Cerebellar cortex (tissue), 1 donor: ENCODE data around the gene NSUN6.
A peak's percentile ranks its signal among the peaks of the same experiment; 100 is the strongest.
"Not testable (repeated sequence)": the region's sequence is repeated elsewhere in the genome, so short reads cannot be mapped to it uniquely, and the experiment has no call there.

Source experiments
- DNase-seq: peaks from one replicate; pipeline ENCODE4 v3.0.0-alpha.2; 2015; ENCODE audit warnings: low spot score

NSUN6 gene

GRCh38 chr10:18659819-18660535, 8.6 kb upstream of the NSUN6 start:
- DNase-seq, result peak; percentile 47

GRCh38 chr10:18659125-18659818, 7.9 kb upstream of the NSUN6 start, which contains the start of gene ARL5B:
Gene ARL5B, plus strand, starts transcription at chr10:18659431. Its CDS starts 207 bp downstream, at chr10:18659638.
- peak; percentile 97 for DNase-seq

- peak; percentile 15 for DNase-seq
Observed at GRCh38 chr10:18658271-18659124, 7.1 kb upstream of the NSUN6 start.

GRCh38 chr10:18656724-18657123, 5.3 kb upstream of the NSUN6 start:
- no peak for DNase-seq

GRCh38 chr10:18653112-18653511, 1.7 kb upstream of the NSUN6 start:
- no peak for DNase-seq

- DNase-seq, result peak; percentile 5
Observed at GRCh38 chr10:18650404-18650997, 886 bp downstream of the NSUN6 start.

- DNase-seq, result no peak
Observed at GRCh38 chr10:18649364-18649959, 1.9 kb downstream of the NSUN6 start.

GRCh38 chr10:18647945-18648344, 3.4 kb downstream of the NSUN6 start:
- DNase-seq, result no peak

- DNase-seq, result no peak
Observed at GRCh38 chr10:18647151-18647550, 4.2 kb downstream of the NSUN6 start.

GRCh38 chr10:18639719-18640118, 11.7 kb downstream of the NSUN6 start:
- DNase-seq, result not testable (repeated sequence)

GRCh38 chr10:18637400-18637799, 14.0 kb downstream of the NSUN6 start:
- not testable (repeated sequence) for DNase-seq

- no peak for DNase-seq
Observed at GRCh38 chr10:18635995-18636394, 15.4 kb downstream of the NSUN6 start.

- DNase-seq, result not testable (repeated sequence)
Observed at GRCh38 chr10:18632500-18632899, 18.9 kb downstream of the NSUN6 start.

GRCh38 chr10:18627452-18628018, 23.9 kb downstream of the NSUN6 start:
- peak; percentile 5 for DNase-seq

GRCh38 chr10:18625886-18626285, 25.5 kb downstream of the NSUN6 start:
- no peak for DNase-seq

GRCh38 chr10:18623671-18624070, 27.7 kb downstream of the NSUN6 start:
- not testable (repeated sequence) for DNase-seq

- DNase-seq, result no peak
Observed at GRCh38 chr10:18620856-18621255, 30.5 kb downstream of the NSUN6 start.

GRCh38 chr10:18619016-18619415, 32.4 kb downstream of the NSUN6 start:
- peak; percentile 86 for DNase-seq

GRCh38 chr10:18616337-18616736, 35.0 kb downstream of the NSUN6 start:
- no peak for DNase-seq

- no peak for DNase-seq
Observed at GRCh38 chr10:18615618-18616017, 35.8 kb downstream of the NSUN6 start.

- DNase-seq, result no peak
Observed at GRCh38 chr10:18611168-18611567, 40.2 kb downstream of the NSUN6 start.
